ENCODE measurements around the gene ITGA2B. TPM values are rescaled to one million over a fixed set of nuclear protein-coding genes. Genes with fewer than 3 reads are reported as not detected.

Gene ITGA2B
- total and polyA plus RNA-seq, 4 donors: 0.22 to 23.8 (median 0.31) TPM

DNA sequence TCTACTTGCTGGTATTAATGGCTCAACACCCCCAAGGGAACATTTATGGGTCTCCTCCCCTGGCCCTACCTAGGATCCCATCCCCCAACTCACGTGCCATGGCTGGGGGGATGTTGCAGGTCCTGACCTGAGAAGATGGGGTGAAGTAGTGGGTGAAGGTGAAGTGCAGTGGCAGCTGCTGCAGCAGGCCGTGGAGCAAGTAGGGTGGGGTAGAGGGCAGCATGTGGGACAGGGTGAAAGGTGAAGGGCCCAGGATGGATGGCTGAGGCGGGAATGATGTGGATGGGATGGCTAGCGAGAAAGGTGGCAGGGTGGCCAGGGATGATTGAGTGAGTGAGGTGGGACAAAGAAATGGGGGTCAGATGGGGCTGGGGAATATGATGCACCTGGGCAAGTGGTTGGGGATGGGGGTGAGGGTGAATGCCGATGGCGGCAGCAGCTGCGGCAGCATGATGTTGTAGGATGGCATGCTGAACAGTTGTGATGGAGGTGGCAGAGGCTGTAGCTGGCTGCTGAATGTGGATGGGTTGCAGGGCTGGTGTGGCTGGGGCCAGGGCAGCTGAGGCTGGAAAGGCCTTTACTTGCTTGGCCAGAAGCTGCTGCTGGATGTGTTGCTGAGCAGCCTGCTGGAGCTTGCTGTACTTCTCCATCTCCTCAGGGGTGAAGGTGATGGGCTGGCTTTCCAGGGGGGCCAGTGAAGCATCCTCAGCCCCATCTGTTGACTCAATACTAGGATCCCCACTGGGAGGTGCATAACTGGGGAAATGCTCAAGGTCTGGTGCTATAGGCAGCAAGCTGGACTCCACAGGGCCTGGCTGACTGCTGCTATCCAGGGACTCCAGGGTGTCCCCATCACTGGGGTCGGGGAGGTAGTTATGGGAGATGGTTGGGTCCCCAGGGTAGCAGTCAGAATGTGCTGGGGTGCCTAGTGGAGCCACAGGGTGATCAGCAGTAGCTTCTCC is 8.3 kb upstream of the ITGA2B start:
- Histone ChIP-seq H3K27me3 (ENCODE audit: control insufficient read depth in 4 of 4, insufficient read depth in 4 of 4, low read length in 3 of 4) (no peaks in the 10 kb centered on the region), H3K4me1 (ENCODE audit: control insufficient read depth in 4 of 4, insufficient read depth in 4 of 4, low read length in 3 of 4) (no peaks in the 10 kb centered on the region), H3K4me3 (ENCODE audit: low read depth in 1 of 3, low read length in 3 of 3) (no peak overlapping the region), H3K27ac (ENCODE audit: low read depth in 1 of 2, low read length in 2 of 2) (no peak overlapping the region), H3K9ac (ENCODE audit: low read depth in 1 of 2, low read length in 2 of 2) (no peak overlapping the region), H3K9me3 (ENCODE audit: control insufficient read depth in 4 of 4, low read length in 3 of 4) (no peaks in the 10 kb centered on the region), H3K36me3 (ENCODE audit: control insufficient read depth in 4 of 4, insufficient read depth in 3 of 4, low read depth in 1 of 4, low read length in 3 of 4) (peaks cover 10 to 37% (median 21%) of the 10 kb centered on the region in 4 donors)
- DNase-seq (ENCODE audit: low spot score): no peak
- WGBS: 96% methylated on average over 8 of the region's 8 CpGs
- TF ChIP-seq NR2F2 (IDR thresholded peaks at IDR 0.05) (no peak), RXRA (IDR thresholded peaks at IDR 0.05) (no peak), YY1 (IDR thresholded peaks at IDR 0.05) (no peak), CTCF (IDR thresholded peaks at IDR 0.05; ENCODE audit: low read depth, low read length, missing input control) (no peak), JUND (IDR thresholded peaks at IDR 0.05) (no peak), SP1 (IDR thresholded peaks at IDR 0.05) (no peak), MAX (IDR thresholded peaks at IDR 0.05) (no peak), ZBTB33 (IDR thresholded peaks at IDR 0.05) (no peak), GABPA (IDR thresholded peaks at IDR 0.05 in 1 of 2, conservative IDR thresholded peaks at IDR 0.05 in 1 of 2) (no peak), HNF4G (IDR thresholded peaks at IDR 0.05) (no peak), HNF4A (conservative IDR thresholded peaks at IDR 0.05) (no peak), FOXA1 (IDR thresholded peaks at IDR 0.05) (no peak), TAF1 (conservative IDR thresholded peaks at IDR 0.05) (no peak), FOXA2 (IDR thresholded peaks at IDR 0.05) (no peak), EGR1 (IDR thresholded peaks at IDR 0.05; ENCODE audit: low read depth in 2 of 2) (no peak), RAD21 (IDR thresholded peaks at IDR 0.05) (no peak)
- TF ChIP-seq, protein P1, sequence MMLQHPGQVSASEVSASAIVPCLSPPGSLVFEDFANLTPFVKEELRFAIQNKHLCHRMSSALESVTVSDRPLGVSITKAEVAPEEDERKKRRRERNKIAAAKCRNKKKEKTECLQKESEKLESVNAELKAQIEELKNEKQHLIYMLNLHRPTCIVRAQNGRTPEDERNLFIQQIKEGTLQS (IDR thresholded peaks at IDR 0.05): no peak
- TF ChIP-seq, protein P2, sequence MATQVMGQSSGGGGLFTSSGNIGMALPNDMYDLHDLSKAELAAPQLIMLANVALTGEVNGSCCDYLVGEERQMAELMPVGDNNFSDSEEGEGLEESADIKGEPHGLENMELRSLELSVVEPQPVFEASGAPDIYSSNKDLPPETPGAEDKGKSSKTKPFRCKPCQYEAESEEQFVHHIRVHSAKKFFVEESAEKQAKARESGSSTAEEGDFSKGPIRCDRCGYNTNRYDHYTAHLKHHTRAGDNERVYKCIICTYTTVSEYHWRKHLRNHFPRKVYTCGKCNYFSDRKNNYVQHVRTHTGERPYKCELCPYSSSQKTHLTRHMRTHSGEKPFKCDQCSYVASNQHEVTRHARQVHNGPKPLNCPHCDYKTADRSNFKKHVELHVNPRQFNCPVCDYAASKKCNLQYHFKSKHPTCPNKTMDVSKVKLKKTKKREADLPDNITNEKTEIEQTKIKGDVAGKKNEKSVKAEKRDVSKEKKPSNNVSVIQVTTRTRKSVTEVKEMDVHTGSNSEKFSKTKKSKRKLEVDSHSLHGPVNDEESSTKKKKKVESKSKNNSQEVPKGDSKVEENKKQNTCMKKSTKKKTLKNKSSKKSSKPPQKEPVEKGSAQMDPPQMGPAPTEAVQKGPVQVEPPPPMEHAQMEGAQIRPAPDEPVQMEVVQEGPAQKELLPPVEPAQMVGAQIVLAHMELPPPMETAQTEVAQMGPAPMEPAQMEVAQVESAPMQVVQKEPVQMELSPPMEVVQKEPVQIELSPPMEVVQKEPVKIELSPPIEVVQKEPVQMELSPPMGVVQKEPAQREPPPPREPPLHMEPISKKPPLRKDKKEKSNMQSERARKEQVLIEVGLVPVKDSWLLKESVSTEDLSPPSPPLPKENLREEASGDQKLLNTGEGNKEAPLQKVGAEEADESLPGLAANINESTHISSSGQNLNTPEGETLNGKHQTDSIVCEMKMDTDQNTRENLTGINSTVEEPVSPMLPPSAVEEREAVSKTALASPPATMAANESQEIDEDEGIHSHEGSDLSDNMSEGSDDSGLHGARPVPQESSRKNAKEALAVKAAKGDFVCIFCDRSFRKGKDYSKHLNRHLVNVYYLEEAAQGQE (IDR thresholded peaks at IDR 0.05): no peak
